Stimulated activated CD4-positive, alpha-beta T cell treated with anti-CD3 and anti-CD28 coated beads, Interleukin-12 subunit alpha, Interleukin-12 subunit beta, amount 100 ng/mL, for 48 hours (primary cell): ENCODE data around the gene TPBG.

Experiments used
- DNase-seq, 3 donors: peaks; one replicate each; pipeline ENCODE4 v3.0.0-alpha.2; 2020; ENCODE audit warnings: low read depth in 2 of 3, low spot score in 1 of 3

Gene TPBG, protein sequence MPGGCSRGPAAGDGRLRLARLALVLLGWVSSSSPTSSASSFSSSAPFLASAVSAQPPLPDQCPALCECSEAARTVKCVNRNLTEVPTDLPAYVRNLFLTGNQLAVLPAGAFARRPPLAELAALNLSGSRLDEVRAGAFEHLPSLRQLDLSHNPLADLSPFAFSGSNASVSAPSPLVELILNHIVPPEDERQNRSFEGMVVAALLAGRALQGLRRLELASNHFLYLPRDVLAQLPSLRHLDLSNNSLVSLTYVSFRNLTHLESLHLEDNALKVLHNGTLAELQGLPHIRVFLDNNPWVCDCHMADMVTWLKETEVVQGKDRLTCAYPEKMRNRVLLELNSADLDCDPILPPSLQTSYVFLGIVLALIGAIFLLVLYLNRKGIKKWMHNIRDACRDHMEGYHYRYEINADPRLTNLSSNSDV

GRCh38 chr6:82363428-82364086 is at the start of gene TPBG:
TSS of gene TPBG (plus strand) at chr6:82363817. CDS start at chr6:82364962, 1,145 bp downstream.
- DNase-seq = no peak

DNA sequence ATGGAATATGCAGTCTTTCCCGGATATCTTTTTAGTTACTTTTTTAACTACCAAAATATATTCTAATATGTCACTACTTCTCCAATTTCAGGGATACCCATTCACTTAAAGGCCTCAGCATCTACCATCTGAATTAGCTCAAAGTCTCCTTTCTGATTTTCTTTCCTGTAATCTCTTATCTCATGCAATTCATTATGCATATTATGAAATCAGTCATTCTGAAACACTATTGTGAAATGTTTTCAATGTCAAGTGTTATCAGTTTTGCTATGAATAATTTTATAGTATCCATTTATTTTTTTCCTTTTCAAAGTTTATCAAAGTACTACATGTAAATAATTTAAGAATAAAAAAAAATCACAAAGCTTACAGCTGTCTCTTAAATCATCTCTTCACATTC is 41.2 kb upstream of the TPBG start:
- no peak for DNase-seq

DNA sequence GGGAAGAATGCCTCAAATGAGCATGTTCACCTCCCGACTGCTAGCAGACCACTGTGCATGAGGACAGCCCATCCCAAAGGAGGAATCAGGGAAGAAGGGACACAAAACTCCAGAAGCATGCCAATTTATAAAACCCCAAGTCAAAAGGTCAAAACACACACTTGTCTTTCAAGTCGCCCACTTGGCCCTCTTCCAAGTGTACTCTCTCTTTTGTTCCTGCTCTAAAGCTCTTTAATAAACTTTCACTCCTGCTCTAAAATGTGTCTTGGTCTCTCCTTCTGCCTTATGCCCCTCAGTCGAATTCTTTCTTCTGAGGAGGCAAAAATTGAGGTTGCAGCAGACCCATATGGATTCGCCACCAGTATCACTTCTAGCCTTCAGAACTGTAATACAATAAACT is 33.9 kb upstream of the TPBG start:
- DNase-seq = no peak

- DNase-seq = no peak
Observed at GRCh38 chr6:82330171-82330804, 33.3 kb upstream of the TPBG start.

GRCh38 chr6:82331031-82331773 is 32.4 kb upstream of the TPBG start:
- no peak for DNase-seq

DNA sequence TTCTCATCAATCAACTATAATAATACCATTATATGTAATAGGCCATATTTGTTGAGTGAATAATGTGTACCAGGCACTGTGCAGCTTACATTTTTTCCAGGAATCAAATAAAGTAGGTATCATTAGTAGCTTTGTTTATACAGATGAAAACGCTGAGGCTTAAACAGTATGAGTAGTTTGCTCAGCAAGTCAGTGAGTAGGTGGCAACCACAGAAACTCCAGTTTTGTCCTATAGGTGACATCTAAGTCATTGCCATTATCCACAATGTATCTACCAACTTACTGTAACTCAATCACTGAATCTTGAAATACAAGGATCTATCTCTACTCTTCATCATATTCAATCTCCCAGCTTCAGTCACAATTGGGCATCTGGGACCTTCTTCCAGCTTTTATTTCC is 29.8 kb upstream of the TPBG start:
- no peak for DNase-seq

GRCh38 chr6:82337688-82338257 is 25.8 kb upstream of the TPBG start:
- no peak for DNase-seq

DNA sequence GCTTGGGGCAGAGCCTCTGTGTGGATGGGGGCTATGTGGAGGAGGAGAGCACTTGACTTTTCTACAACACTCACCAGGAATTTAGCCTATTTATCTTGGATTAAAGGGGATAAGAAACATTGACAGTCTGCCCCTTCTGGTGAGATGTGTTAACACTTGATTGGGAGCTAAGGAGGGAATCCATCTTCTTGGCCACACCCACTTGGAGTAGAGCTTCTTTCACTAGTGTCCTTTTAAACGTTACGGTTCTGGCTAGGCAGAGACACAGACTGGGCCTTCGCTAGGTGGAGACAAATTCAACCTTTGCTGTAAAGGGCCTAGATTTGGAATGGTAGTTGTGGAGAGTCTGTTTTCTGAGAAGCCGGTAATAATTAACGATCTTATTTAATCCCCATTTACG is 15.5 kb upstream of the TPBG start:
- DNase-seq = no peak

DNA sequence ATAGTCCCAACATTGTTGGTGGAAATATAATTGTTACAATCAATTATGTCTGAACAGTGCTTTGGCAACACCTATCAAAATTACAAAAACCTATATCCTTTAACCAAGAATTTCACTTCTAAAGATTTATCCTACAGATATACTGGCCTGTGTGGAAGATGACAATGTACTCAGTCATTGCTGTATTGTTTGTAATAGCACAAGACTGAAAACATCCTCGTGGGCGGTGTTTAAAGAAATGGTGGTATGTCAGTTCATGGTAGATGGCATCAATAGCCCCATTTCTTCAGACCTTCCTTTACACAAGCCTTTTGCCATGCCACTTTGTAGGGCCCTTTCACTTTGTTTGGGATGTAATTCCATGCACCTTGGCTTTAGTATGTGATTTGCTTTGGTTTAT is 9.8 kb upstream of the TPBG start:
- no peak for DNase-seq

GRCh38 chr6:82360552-82360951 is 3.1 kb upstream of the TPBG start:
- DNase-seq = no peak

- DNase-seq = no peak
Observed at GRCh38 chr6:82361631-82362030, 2.0 kb upstream of the TPBG start.

DNA sequence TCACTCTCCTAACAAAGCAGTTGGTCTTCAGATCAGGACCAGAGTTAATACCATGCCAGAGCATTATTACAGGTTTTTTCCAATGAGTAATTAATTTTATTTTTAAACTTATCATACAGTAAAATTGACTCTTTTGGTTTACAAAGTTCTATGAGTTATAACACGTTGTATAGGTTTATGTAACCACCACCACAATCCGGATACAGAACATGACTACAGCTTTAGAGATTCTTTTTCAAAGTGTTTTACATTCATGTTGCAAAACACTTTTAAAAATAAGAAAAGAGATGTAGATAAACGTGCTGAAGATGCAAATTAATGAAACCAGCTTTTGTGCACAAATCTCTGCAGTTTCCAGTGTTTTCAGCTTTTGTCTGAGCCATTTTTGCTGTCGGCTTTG is 1.5 kb upstream of the TPBG start:
- no peak for DNase-seq

GRCh38 chr6:82362878-82363427 is 664 bp upstream of the TPBG start:
- no peak for DNase-seq

- DNase-seq = no peak
Observed at GRCh38 chr6:82364087-82365015, 734 bp downstream of the TPBG start.

GRCh38 chr6:82365016-82365795 is 1.6 kb downstream of the TPBG start:
- DNase-seq = no peak

DNA sequence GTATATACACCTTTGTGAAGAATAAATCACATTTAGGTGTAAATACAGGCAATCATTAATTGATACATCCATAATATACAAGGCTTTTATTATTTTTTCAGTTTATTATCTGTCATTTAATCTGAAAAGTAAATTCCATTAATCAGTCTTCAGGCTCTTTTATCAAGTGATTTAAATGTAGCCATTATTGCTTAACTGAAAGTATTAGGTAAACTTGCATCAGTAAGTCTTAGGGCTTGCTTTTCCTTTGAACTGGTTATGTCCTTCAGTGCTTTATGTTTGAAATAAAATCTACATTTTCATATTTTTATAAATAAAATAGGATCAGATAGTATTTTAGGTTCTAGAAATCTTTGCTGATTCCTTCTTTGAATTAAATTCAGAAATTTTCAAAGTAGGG is 4.1 kb downstream of the TPBG start:
- DNase-seq = no peak

DNA sequence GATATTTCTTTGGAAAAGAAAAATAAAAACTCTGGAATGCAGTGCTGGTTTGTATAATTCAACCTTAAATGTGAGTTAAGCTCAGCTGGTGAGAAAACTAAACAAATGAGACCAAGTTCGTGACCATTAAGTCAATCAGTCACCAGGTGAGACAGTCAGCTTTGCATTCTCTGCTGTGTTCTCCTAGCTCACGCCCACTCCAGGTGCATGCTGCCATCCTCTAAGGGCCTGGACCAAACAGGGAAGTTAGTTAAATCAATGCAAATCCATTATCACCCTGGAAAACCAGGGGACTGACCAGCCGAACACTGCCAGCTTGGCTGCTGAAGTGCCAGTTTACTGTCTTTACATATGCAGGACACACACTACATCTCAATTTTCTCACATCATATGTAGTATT is 7.2 kb downstream of the TPBG start:
- DNase-seq = no peak

GRCh38 chr6:82371799-82372546 is 8.4 kb downstream of the TPBG start:
- DNase-seq = no peak
